K562 (cell line): ENCODE data around the gene COPS6. TPM values are rescaled to one million over a fixed set of nuclear protein-coding genes. Genes with fewer than 3 reads are reported as not detected.
A peak's percentile ranks its signal among the peaks of the same experiment; 100 is the strongest.

Experiments used
- BRF1 ChIP-seq: IDR thresholded peaks from 3 replicates; pipeline ENCODE4 v1.6.1; 2011; ENCODE audit warnings: borderline replicate concordance, mild to moderate bottlenecking; ENCODE audit not compliant: insufficient read length; ENCODE audit errors: extremely low read depth
- HDAC2 ChIP-seq: fragments of 450-650 bp; IDR thresholded peaks from 2 replicates; pipeline ENCODE4 v1.6.1; 2016; ENCODE audit warnings: mild to moderate bottlenecking
- LEF1 ChIP-seq: fragments of 450-650 bp; IDR thresholded peaks from 2 replicates; pipeline ENCODE4 v1.6.1; 2016; ENCODE audit warnings: mild to moderate bottlenecking
- MCM2 ChIP-seq: fragments of 450-650 bp; IDR thresholded peaks from 2 replicates; pipeline ENCODE4 v1.6.1; 2017; ENCODE audit warnings: low read depth, mild to moderate bottlenecking
- NCOR1 ChIP-seq: fragments of 450-650 bp; IDR thresholded peaks from 2 replicates; pipeline ENCODE4 v1.6.1; 2016; ENCODE audit warnings: mild to moderate bottlenecking, moderate library complexity
- NEUROD1 ChIP-seq: fragments of 150-350 bp; IDR thresholded peaks from 2 replicates; pipeline ENCODE4 v1.6.1; 2014; ENCODE audit warnings: borderline replicate concordance, low read length, low read depth; ENCODE audit not compliant: partially characterized antibody
- SMC3 ChIP-seq: conservative IDR thresholded peaks from 2 replicates; pipeline ENCODE4 v1.6.1; 2011; ENCODE audit warnings: low read depth, low read length, improper control_type of control experiment; ENCODE audit not compliant: insufficient read depth
- SRSF9 ChIP-seq: fragments of 200-400 bp; formaldehyde crosslinking; IDR thresholded peaks from 2 replicates; pipeline ENCODE4 v1.6.1; 2017; ENCODE audit warnings: low read depth, low read length, borderline replicate concordance
- STAT5B ChIP-seq: fragments of 250-450 bp; sonication (Bioruptor Pico); IDR thresholded peaks from 2 replicates; pipeline ENCODE4 v1.8.0; 2021; ENCODE audit warnings: mild to moderate bottlenecking, inconsistent platforms
- ZKSCAN1 ChIP-seq: fragments of 150-350 bp; IDR thresholded peaks from 2 replicates; pipeline ENCODE4 v1.6.1; 2016; ENCODE audit warnings: low read depth, low read length
- ZNF140 ChIP-seq: fragments of 250-450 bp; sonication (Bioruptor Pico); IDR thresholded peaks from 2 replicates; pipeline ENCODE4 v1.8.0; 2021; ENCODE audit warnings: moderate library complexity, mild to moderate bottlenecking, inconsistent platforms
- ZNF24 ChIP-seq: fragments of 450-650 bp; IDR thresholded peaks from 2 replicates; pipeline ENCODE4 v1.6.1; 2016
- ZNF785 ChIP-seq: fragments of 250-450 bp; sonication (Bioruptor Pico); IDR thresholded peaks from 2 replicates; pipeline ENCODE4 v1.4.0; 2020; ENCODE audit warnings: mild to moderate bottlenecking
- polyA plus RNA-seq, 8 experiments: library from polyadenylated mRNA; depleted of rRNA in 4 of 8; stranded (reverse) in 5 of 8; unstranded in 3 of 8; fragments of >200 nt; fragmentation: Nextera tagmentation in 2 of 8; fragmentation: Illumina TruSeq in 1 of 8; extraction: Ambion mirVana in 2 of 8; extraction: Trizol in 1 of 8; gene quantifications; 2 replicates each; pipeline versions ENCODE4 v1.2.1 to v1.2.3, GENCODE V29; 2011 to 2014; ENCODE audit warnings: inconsistent platforms in 1 of 8, missing spikeins in 1 of 8
- total RNA-seq, 7 experiments: library from RNA; depleted of rRNA in 6 of 7; stranded (reverse); fragments of >200 nt in 6 of 7; fragmentation: Illumina TruSeq in 2 of 7; extraction: Trizol in 2 of 7; gene quantifications; 2 replicates each; pipeline versions ENCODE4 v1.2.1 to v1.2.3, GENCODE V29; 2011 to 2021; ENCODE audit warnings: low replicate concordance in 1 of 7
- TF ChIP-seq, protein P1 (sequence below): fragments of 450-650 bp; IDR thresholded peaks from 2 replicates; pipeline ENCODE4 v1.6.1; 2016; ENCODE audit warnings: mild to moderate bottlenecking
- TF ChIP-seq, protein P2 (sequence below): fragments of 450-650 bp; formaldehyde crosslinking; IDR thresholded peaks from 2 replicates; pipeline ENCODE4 v1.4.0; 2020; ENCODE audit warnings: mild to moderate bottlenecking
- TF ChIP-seq, protein P3 (sequence below), 2 experiments: fragments of 150-350 bp in 1 of 2; IDR thresholded peaks; 2 replicates each; pipeline ENCODE4 v1.6.1; 2012 to 2016; ENCODE audit warnings: low read depth in 2 of 2, low read length in 2 of 2, mild to moderate bottlenecking in 1 of 2, moderate library complexity in 1 of 2
- TF ChIP-seq, protein P4 (sequence below), 2 experiments: fragments of 250-450 bp in 1 of 2; fragments of 450-650 bp in 1 of 2; sonication (Bioruptor Pico) in 1 of 2; IDR thresholded peaks; 2 replicates each; pipeline versions ENCODE4 v1.6.1 to v1.8.0; 2016 to 2021; ENCODE audit warnings: mild to moderate bottlenecking in 2 of 2, moderate library complexity in 2 of 2, missing compliant biosample characterization in 1 of 2, missing genetic modification characterization in 1 of 2
- TF ChIP-seq, protein P5 (sequence below): fragments of 450-650 bp; IDR thresholded peaks from one replicate; pipeline ENCODE4 v1.6.1; 2018; ENCODE audit warnings: mild to moderate bottlenecking, moderate library complexity; ENCODE audit not compliant: partially characterized antibody

Gene COPS6
- total and polyA plus RNA-seq, 9 of the 15 experiments (the other 6 are each of a cell fraction or from before 2014, with no cell fraction given) = 63.0 to 331 (median 168) TPM

DNA sequence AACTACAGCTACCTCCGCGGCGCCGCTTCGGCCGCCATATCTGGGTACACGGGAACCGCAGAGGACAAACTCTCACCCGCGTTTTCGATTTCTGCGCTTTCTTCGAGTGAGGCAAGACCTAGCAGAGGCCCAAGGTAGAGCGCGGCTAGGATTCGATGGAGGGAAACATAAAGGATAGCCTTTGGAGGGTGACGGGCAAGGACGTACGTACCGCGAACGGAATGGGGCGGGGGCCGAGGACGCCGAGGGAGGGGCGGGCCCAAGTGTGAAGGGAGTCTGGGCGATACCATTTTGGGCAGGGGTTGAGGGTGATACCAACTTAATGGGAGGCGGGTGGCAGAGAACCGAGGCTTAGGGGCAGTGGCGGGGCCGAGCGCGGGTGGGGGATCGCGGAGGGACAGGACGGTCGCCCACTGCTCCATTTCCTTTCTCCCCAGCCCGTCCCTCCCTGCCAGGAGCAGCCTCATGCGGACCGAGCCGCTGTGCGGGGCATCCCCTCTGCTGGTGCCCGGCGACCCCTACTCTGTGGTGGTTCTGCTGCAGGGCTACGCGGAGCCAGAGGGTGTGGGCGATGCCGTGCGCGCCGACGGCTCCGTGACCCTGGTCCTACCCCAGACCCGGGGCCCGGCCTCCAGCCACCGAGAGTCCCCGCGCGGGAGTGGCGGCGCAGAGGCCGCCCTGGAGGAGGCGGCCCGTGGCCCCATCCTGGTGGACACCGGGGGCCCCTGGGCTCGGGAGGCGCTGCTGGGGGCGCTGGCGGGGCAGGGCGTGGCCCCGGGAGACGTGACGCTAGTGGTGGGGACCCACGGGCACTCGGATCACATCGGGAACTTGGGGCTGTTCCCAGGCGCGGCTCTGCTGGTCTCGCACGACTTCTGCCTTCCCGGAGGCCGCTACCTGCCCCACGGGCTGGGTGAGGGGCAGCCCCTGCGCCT is 38.4 kb downstream of the COPS6 start, which contains the start of gene MBLAC1 (continued):
- TF ChIP-seq, protein P1, sequence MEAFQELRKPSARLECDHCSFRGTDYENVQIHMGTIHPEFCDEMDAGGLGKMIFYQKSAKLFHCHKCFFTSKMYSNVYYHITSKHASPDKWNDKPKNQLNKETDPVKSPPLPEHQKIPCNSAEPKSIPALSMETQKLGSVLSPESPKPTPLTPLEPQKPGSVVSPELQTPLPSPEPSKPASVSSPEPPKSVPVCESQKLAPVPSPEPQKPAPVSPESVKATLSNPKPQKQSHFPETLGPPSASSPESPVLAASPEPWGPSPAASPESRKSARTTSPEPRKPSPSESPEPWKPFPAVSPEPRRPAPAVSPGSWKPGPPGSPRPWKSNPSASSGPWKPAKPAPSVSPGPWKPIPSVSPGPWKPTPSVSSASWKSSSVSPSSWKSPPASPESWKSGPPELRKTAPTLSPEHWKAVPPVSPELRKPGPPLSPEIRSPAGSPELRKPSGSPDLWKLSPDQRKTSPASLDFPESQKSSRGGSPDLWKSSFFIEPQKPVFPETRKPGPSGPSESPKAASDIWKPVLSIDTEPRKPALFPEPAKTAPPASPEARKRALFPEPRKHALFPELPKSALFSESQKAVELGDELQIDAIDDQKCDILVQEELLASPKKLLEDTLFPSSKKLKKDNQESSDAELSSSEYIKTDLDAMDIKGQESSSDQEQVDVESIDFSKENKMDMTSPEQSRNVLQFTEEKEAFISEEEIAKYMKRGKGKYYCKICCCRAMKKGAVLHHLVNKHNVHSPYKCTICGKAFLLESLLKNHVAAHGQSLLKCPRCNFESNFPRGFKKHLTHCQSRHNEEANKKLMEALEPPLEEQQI = 0 out of 2 replicates have a peak, but pooled peaks have one; percentile 69
- TF ChIP-seq ZKSCAN1 (peak; percentile 52; the same call in 1 of the 2 replicates), ZNF140 (CRISPR knock-in tag) (no peak), HDAC2 (no peak), SRSF9 (no peak), NCOR1 (0 out of 2 replicates have a peak, but pooled peaks have one; percentile 51), BRF1 (no peak), MCM2 (no peak), STAT5B (CRISPR knock-in tag) (no peak), LEF1 (no peak), ZNF24 (no peak), NEUROD1 (no peak), SMC3 (no peak), ZNF785 (CRISPR knock-in tag) (no peak)
- TF ChIP-seq, protein P2, sequence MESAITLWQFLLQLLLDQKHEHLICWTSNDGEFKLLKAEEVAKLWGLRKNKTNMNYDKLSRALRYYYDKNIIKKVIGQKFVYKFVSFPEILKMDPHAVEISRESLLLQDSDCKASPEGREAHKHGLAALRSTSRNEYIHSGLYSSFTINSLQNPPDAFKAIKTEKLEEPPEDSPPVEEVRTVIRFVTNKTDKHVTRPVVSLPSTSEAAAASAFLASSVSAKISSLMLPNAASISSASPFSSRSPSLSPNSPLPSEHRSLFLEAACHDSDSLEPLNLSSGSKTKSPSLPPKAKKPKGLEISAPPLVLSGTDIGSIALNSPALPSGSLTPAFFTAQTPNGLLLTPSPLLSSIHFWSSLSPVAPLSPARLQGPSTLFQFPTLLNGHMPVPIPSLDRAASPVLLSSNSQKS (CRISPR knock-in tag) = no peak
- TF ChIP-seq, protein P3, sequence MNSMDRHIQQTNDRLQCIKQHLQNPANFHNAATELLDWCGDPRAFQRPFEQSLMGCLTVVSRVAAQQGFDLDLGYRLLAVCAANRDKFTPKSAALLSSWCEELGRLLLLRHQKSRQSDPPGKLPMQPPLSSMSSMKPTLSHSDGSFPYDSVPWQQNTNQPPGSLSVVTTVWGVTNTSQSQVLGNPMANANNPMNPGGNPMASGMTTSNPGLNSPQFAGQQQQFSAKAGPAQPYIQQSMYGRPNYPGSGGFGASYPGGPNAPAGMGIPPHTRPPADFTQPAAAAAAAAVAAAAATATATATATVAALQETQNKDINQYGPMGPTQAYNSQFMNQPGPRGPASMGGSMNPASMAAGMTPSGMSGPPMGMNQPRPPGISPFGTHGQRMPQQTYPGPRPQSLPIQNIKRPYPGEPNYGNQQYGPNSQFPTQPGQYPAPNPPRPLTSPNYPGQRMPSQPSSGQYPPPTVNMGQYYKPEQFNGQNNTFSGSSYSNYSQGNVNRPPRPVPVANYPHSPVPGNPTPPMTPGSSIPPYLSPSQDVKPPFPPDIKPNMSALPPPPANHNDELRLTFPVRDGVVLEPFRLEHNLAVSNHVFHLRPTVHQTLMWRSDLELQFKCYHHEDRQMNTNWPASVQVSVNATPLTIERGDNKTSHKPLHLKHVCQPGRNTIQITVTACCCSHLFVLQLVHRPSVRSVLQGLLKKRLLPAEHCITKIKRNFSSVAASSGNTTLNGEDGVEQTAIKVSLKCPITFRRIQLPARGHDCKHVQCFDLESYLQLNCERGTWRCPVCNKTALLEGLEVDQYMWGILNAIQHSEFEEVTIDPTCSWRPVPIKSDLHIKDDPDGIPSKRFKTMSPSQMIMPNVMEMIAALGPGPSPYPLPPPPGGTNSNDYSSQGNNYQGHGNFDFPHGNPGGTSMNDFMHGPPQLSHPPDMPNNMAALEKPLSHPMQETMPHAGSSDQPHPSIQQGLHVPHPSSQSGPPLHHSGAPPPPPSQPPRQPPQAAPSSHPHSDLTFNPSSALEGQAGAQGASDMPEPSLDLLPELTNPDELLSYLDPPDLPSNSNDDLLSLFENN (IDR thresholded peaks at IDR 0.05; ENCODE audit: low read depth in 2 of 2, low read length in 2 of 2) = no peak
- TF ChIP-seq, protein P4, sequence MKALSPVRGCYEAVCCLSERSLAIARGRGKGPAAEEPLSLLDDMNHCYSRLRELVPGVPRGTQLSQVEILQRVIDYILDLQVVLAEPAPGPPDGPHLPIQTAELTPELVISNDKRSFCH (CRISPR knock-in tag; IDR thresholded peaks at IDR 0.05) = no peak
- TF ChIP-seq, protein P4 (tag; IDR thresholded peaks at IDR 0.05) = no peak
- TF ChIP-seq, protein P5, sequence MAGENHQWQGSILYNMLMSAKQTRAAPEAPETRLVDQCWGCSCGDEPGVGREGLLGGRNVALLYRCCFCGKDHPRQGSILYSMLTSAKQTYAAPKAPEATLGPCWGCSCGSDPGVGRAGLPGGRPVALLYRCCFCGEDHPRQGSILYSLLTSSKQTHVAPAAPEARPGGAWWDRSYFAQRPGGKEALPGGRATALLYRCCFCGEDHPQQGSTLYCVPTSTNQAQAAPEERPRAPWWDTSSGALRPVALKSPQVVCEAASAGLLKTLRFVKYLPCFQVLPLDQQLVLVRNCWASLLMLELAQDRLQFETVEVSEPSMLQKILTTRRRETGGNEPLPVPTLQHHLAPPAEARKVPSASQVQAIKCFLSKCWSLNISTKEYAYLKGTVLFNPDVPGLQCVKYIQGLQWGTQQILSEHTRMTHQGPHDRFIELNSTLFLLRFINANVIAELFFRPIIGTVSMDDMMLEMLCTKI = no peak
